SU-DHL-6 (cell line): ENCODE data around the gene SKP2.

Experiments
- H2AFZ ChIP-seq: fragments of 200-600 bp; sonication (generic); 2 replicates; pipeline ENCODE4 v1.6.1; 2014; ENCODE audit warnings: low read depth, mild to moderate bottlenecking, moderate library complexity, mixed read lengths, antibody characterized with exemption, low read length; ENCODE audit not compliant: severe bottlenecking
- H3F3A ChIP-seq: fragments of 200-600 bp; shearing (Covaris generic); 2 replicates; pipeline ENCODE4 v1.6.0; 2016; ENCODE audit warnings: antibody characterized with exemption, mild to moderate bottlenecking; ENCODE audit not compliant: insufficient read depth
- H3K27ac ChIP-seq: fragments of 200-600 bp; sonication (generic); 2 replicates; pipeline ENCODE4 v1.5.1; 2016; ENCODE audit warnings: low read depth, mild to moderate bottlenecking, low read length, moderate library complexity, mixed read lengths
- H3K27me3 ChIP-seq: fragments of 200-600 bp; sonication (generic), shearing (Covaris generic); 2 replicates; pipeline ENCODE4 v1.6.0; 2014; ENCODE audit warnings: mild to moderate bottlenecking, low read length
- H3K36me3 ChIP-seq: fragments of 200-600 bp; sonication (generic); 2 replicates; pipeline ENCODE4 v1.6.1; 2014; ENCODE audit warnings: mild to moderate bottlenecking, low read length, mixed read lengths
- H3K4me2 ChIP-seq: fragments of 300-600, 200-600 bp; shearing (Covaris generic), sonication (generic); 2 replicates; pipeline ENCODE4 v1.6.0; 2014; ENCODE audit warnings: low read length, low read depth, mild to moderate bottlenecking; ENCODE audit not compliant: poor library complexity, severe bottlenecking
- H3K4me3 ChIP-seq: fragments of 200-600 bp; sonication (generic); 2 replicates; pipeline ENCODE4 v1.5.1; 2014; ENCODE audit warnings: antibody characterized with exemption, low read length, mild to moderate bottlenecking, mixed read lengths; ENCODE audit not compliant: insufficient read depth, poor library complexity, severe bottlenecking
- H3K79me2 ChIP-seq: fragments of 200-600 bp; sonication (generic); 2 replicates; pipeline ENCODE4 v1.6.1; 2014; ENCODE audit warnings: mild to moderate bottlenecking, low read length, moderate library complexity; ENCODE audit not compliant: insufficient read depth
- H3K9ac ChIP-seq: fragments of 200-600 bp; sonication (generic); 2 replicates; pipeline ENCODE4 v1.7.0; 2014; ENCODE audit warnings: mild to moderate bottlenecking, low read length
- H3K9me2 ChIP-seq: fragments of 200-600 bp; sonication (generic); replicated peaks from 2 replicates; pipeline ENCODE4 v1.6.1; 2014; ENCODE audit warnings: low read length; ENCODE audit not compliant: insufficient read depth
- H3K9me3 ChIP-seq: fragments of 200-600 bp; sonication (generic); 2 replicates; pipeline ENCODE4 v1.6.1; 2014; ENCODE audit warnings: low read length, mixed read lengths; ENCODE audit not compliant: insufficient read depth
- H4K20me1 ChIP-seq: fragments of 200-600 bp; sonication (generic); 2 replicates; pipeline ENCODE4 v1.6.1; 2014; ENCODE audit warnings: low read depth, mild to moderate bottlenecking, antibody characterized with exemption, low read length, moderate library complexity, mixed read lengths
- EZH2phosphoT487 ChIP-seq: fragments of 200-600 bp; sonication (generic), shearing (Covaris generic); conservative IDR thresholded peaks from 2 replicates; pipeline ENCODE4 v1.6.1; 2018; ENCODE audit warnings: mild to moderate bottlenecking, antibody characterized with exemption, low read length, moderate library complexity, mixed read lengths
- TF ChIP-seq, protein P1 (sequence below): fragments of 200-600 bp; sonication (generic); IDR thresholded peaks from one replicate; pipeline ENCODE4 v1.5.1; 2017; ENCODE audit warnings: antibody characterized with exemption, mild to moderate bottlenecking, low read length, moderate library complexity; ENCODE audit not compliant: insufficient read depth, poor library complexity, severe bottlenecking

SKP2 gene

DNA sequence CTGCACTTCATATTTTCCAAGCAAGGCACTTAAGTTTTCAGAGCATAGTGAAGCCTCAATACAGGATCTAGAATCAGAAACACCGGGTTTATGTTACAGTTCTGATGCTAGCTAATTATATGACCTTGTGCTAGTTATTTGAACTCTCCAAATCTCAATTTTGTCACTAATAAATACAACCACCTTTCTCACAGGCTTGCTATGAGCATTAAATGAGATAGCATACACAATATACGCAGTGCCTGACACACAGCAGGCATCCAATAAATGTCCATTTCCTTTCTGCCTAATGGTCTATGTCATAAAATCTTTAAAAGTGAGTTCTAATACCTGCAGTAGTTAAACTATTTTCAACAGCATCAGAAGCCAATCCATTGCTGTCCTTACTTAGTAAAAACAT is 56.9 kb downstream of the SKP2 start:
- H3K9me2 ChIP-seq: no peaks in the 10 kb centered on the region

DNA sequence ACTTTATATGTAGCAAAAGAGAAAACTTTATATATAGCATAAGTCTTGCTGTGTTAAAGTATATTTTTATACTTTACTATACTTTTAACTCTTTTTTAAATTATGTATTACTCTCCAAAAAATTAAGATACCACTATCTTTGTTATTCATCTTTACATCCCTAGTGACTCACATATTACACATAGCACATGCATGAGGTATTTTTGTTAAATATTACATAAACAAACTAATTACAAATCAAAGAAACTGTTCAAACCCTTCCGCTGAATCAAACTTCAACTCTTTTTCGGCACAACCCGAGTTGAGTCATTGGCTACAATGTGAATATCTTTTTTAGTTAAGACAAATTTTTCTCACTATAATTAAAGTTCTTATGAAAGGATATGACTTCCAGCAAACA is 57.8 kb downstream of the SKP2 start:
- Histone ChIP-seq H3K36me3 (no peaks in the 10 kb centered on the region), H2AFZ (no peak overlapping the region)

More for the DNA sequence above, 56.9 kb downstream of the SKP2 start:
- H3K9me3 ChIP-seq: no peaks in the 10 kb centered on the region
- no peaks in the 10 kb centered on the region for H3K27me3 ChIP-seq
- no peak overlapping the region for H3K9ac ChIP-seq
- H2AFZ ChIP-seq: no peak overlapping the region
- no peak overlapping the region for H3K27ac ChIP-seq
- no peak overlapping the region for H3K4me3 ChIP-seq
- TF ChIP-seq EZH2phosphoT487: no peak
- TF ChIP-seq, protein P1, sequence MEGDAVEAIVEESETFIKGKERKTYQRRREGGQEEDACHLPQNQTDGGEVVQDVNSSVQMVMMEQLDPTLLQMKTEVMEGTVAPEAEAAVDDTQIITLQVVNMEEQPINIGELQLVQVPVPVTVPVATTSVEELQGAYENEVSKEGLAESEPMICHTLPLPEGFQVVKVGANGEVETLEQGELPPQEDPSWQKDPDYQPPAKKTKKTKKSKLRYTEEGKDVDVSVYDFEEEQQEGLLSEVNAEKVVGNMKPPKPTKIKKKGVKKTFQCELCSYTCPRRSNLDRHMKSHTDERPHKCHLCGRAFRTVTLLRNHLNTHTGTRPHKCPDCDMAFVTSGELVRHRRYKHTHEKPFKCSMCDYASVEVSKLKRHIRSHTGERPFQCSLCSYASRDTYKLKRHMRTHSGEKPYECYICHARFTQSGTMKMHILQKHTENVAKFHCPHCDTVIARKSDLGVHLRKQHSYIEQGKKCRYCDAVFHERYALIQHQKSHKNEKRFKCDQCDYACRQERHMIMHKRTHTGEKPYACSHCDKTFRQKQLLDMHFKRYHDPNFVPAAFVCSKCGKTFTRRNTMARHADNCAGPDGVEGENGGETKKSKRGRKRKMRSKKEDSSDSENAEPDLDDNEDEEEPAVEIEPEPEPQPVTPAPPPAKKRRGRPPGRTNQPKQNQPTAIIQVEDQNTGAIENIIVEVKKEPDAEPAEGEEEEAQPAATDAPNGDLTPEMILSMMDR: no peak
- no peaks in the 10 kb centered on the region for H4K20me1 ChIP-seq
- H3K4me2 ChIP-seq: no peak overlapping the region
- H3K36me3 ChIP-seq: no peaks in the 10 kb centered on the region
- no peaks in the 10 kb centered on the region for H3F3A ChIP-seq
- no peaks in the 10 kb centered on the region for H3K79me2 ChIP-seq

GRCh38 chr5:36214436-36214835 is 62.5 kb downstream of the SKP2 start:
- Histone ChIP-seq H3K4me2 (no peak overlapping the region), H3K9me2 (no peaks in the 10 kb centered on the region), H3K27me3 (no peaks in the 10 kb centered on the region), H3K9me3 (no peaks in the 10 kb centered on the region), H4K20me1 (no peaks in the 10 kb centered on the region), H3K4me3 (no peak overlapping the region), H3K9ac (no peak overlapping the region), H3K79me2 (no peaks in the 10 kb centered on the region), H3F3A (no peaks in the 10 kb centered on the region), H3K27ac (no peak overlapping the region), H2AFZ (no peak overlapping the region), H3K36me3 (peaks cover 6% of the 10 kb centered on the region; the same call in 1 of the 2 replicates)
- TF ChIP-seq, protein P1: no peak
- TF ChIP-seq EZH2phosphoT487: no peak

More for the DNA sequence above, 57.8 kb downstream of the SKP2 start:
- TF ChIP-seq EZH2phosphoT487: no peak
- TF ChIP-seq, protein P1: no peak
- Histone ChIP-seq H3K9me2 (no peaks in the 10 kb centered on the region), H3K27ac (no peak overlapping the region), H3K79me2 (no peaks in the 10 kb centered on the region), H3K27me3 (no peaks in the 10 kb centered on the region), H3K9ac (no peak overlapping the region), H3K4me2 (no peak overlapping the region), H3K4me3 (no peak overlapping the region), H3F3A (no peaks in the 10 kb centered on the region), H4K20me1 (no peaks in the 10 kb centered on the region), H3K9me3 (no peaks in the 10 kb centered on the region)
